Esophagus muscularis mucosa (tissue), 4 donors: Measurements from ENCODE around the gene RAB6A. TPM values are rescaled to one million over a fixed set of nuclear protein-coding genes. Genes with fewer than 3 reads are reported as not detected.
"Not testable (repeated sequence)": the region's sequence is repeated elsewhere in the genome, so short reads cannot be mapped to it uniquely, and the experiment has no call there.

Experiments
- DNase-seq: peaks from one replicate; pipeline ENCODE4 v3.0.0-alpha.2; 2017; ENCODE audit errors: extremely low spot score
- H3K27ac ChIP-seq, 4 donors: fragments of 200-600 bp; sonication (generic); replicated peaks in 1 of 4; 1 replicate in 3 of 4; 2 replicates in 1 of 4; pipeline ENCODE4 v1.5.1; 2016 to 2019; ENCODE audit warnings: mild to moderate bottlenecking in 1 of 4
- H3K27me3 ChIP-seq, 4 donors: fragments of 200-600 bp; sonication (generic); one replicate each; pipeline versions ENCODE4 v1.5.1 to v1.6.0; 2016 to 2019
- H3K36me3 ChIP-seq, 4 donors: fragments of 200-600 bp; sonication (generic); one replicate each; pipeline ENCODE4 v1.5.1; 2016 to 2019
- H3K4me1 ChIP-seq, 4 donors: fragments of 200-600 bp; sonication (generic); one replicate each; pipeline ENCODE4 v1.5.1; 2016 to 2019
- H3K4me3 ChIP-seq, 4 donors: fragments of 200-600 bp; sonication (generic); 1 replicate in 2 of 4; 2 replicates in 2 of 4; pipeline ENCODE4 v1.5.1; 2016 to 2019; ENCODE audit warnings: mild to moderate bottlenecking in 4 of 4, moderate library complexity in 1 of 4
- H3K9me3 ChIP-seq, 4 donors: fragments of 200-600 bp; sonication (generic); 1 replicate in 3 of 4; 2 replicates in 1 of 4; pipeline ENCODE4 v1.5.1; 2016 to 2019
- CTCF ChIP-seq, 3 experiments: fragments of 200-600 bp in 2 of 3; fragments of 450-650 bp in 1 of 3; sonication (generic) in 2 of 3; IDR thresholded peaks; one replicate each; pipeline ENCODE4 v1.5.1; 2017 to 2019; ENCODE audit warnings: antibody characterized with exemption in 3 of 3, mild to moderate bottlenecking in 2 of 3, moderate library complexity in 1 of 3
- EP300 ChIP-seq: sonication (generic); formaldehyde crosslinking; IDR thresholded peaks from one replicate; pipeline ENCODE4 v1.6.1; 2017; ENCODE audit warnings: antibody characterized with exemption
- POLR2A ChIP-seq: fragments of 450-650 bp; IDR thresholded peaks from one replicate; pipeline ENCODE4 v1.6.1; 2017; ENCODE audit warnings: antibody characterized with exemption, moderate library complexity, mild to moderate bottlenecking, low read depth
- POLR2AphosphoS5 ChIP-seq, 2 donors: sonication (generic); formaldehyde crosslinking; IDR thresholded peaks; one replicate each; pipeline ENCODE4 v1.6.1; 2017; ENCODE audit warnings: antibody characterized with exemption in 2 of 2
- WGBS: methylation state at CpG from one replicate; pipeline ENCODE4 v1.1.5; 2018; 5-methylcytosine and 5-hydroxymethylcytosine counted together
- intact Hi-C: fragments of 100-400 bp; cut with DNase I; formaldehyde crosslinking; loops from one replicate; pipeline ENCODE4 v1.15.1; 2023
- total RNA-seq, 4 donors: library from RNA; depleted of rRNA; stranded (reverse); fragments of >200 nt; gene quantifications; one replicate each; pipeline versions ENCODE4 v1.1.0 to v1.2.1, GENCODE V29; 2016

The RAB6A gene
- total RNA-seq, 4 donors from 2014 or later: 107 to 161 (median 134) TPM

- Histone ChIP-seq H3K4me3 (no peak overlapping the region), H3K27me3 (no peaks in the 10 kb centered on the region), H3K9me3 (no peaks in the 10 kb centered on the region), H3K27ac (no peak overlapping the region), H3K36me3 (no peaks in the 10 kb centered on the region), H3K4me1 (peaks cover 6 to 61% (median 43%) of the 10 kb centered on the region in 4 donors)
- WGBS: 47% methylated on average over 3 of the region's 3 CpGs
- TF ChIP-seq EP300 (no peak), CTCF (IDR thresholded peaks at IDR 0.05) (no peak), POLR2AphosphoS5 (IDR thresholded peaks at IDR 0.05) (no peak), POLR2A (no peak)
- no peak for DNase-seq
- intact Hi-C loops: no loop called here
These were observed 13.1 kb downstream of the RAB6A start for GRCh38 chr11:73747762-73748161.

- Histone ChIP-seq H3K4me1 (peaks cover 0 to 51% (median 33%) of the 10 kb centered on the region in 4 donors), H3K36me3 (no peaks in the 10 kb centered on the region), H3K9me3 (no peaks in the 10 kb centered on the region), H3K27me3 (no peaks in the 10 kb centered on the region), H3K4me3 (no peak overlapping the region), H3K27ac (no peak overlapping the region)
- intact Hi-C loops: no loop called here
- peak; percentile 26 for DNase-seq
- TF ChIP-seq POLR2AphosphoS5 (IDR thresholded peaks at IDR 0.05): no peak
- TF ChIP-seq EP300: no peak
- TF ChIP-seq POLR2A: no peak
- TF ChIP-seq CTCF (IDR thresholded peaks at IDR 0.05): no peak
- 92% methylated on average over 13 of the region's 13 CpGs for WGBS
These were observed 14.2 kb downstream of the RAB6A start for GRCh38 chr11:73746701-73747100.

GRCh38 chr11:73743045-73743444 is 17.8 kb downstream of the RAB6A start:
- Histone ChIP-seq H3K4me3 (no peak overlapping the region), H3K27me3 (no peaks in the 10 kb centered on the region), H3K27ac (no peak overlapping the region), H3K9me3 (no peaks in the 10 kb centered on the region), H3K4me1 (peaks cover 0 to 30% (median 13%) of the 10 kb centered on the region in 4 donors), H3K36me3 (no peaks in the 10 kb centered on the region)
- WGBS: 93% methylated on average over 7 of the region's 7 CpGs
- TF ChIP-seq CTCF (IDR thresholded peaks at IDR 0.05): no peak
- TF ChIP-seq POLR2AphosphoS5 (IDR thresholded peaks at IDR 0.05): no peak
- TF ChIP-seq EP300: no peak
- TF ChIP-seq POLR2A: no peak
- intact Hi-C loops: no loop called here
- DNase-seq: peak; percentile 14

- intact Hi-C loops, H3K27ac ChIP-seq, H3K4me3 ChIP-seq, DNase-seq, H3K27me3 ChIP-seq, H3K9me3 ChIP-seq, H3K36me3 ChIP-seq: not testable (repeated sequence)
- 84% methylated on average over 7 of the region's 7 CpGs for WGBS
- H3K4me1 ChIP-seq: peaks cover 0 to 31% (median 13%) of the 10 kb centered on the region in 4 donors
These were observed 24.9 kb downstream of the RAB6A start for GRCh38 chr11:73735959-73736358.

- H3K4me1 ChIP-seq: peaks cover 0 to 31% (median 13%) of the 10 kb centered on the region in 4 donors
- intact Hi-C loops: no loop called here
- no peak overlapping the region for H3K4me3 ChIP-seq
- no peaks in the 10 kb centered on the region for H3K9me3 ChIP-seq
- H3K36me3 ChIP-seq: peaks cover 0 to 3% (median 0%) of the 10 kb centered on the region in 4 donors
- no peaks in the 10 kb centered on the region for H3K27me3 ChIP-seq
- TF ChIP-seq POLR2AphosphoS5 (IDR thresholded peaks at IDR 0.05): no peak
- no peak for TF ChIP-seq POLR2A
- TF ChIP-seq EP300: no peak
- TF ChIP-seq CTCF (IDR thresholded peaks at IDR 0.05): no peak
- DNase-seq: no peak
- no peak overlapping the region for H3K27ac ChIP-seq
These were observed 25.9 kb downstream of the RAB6A start for GRCh38 chr11:73734993-73735392.

GRCh38 chr11:73734011-73734410 is 26.9 kb downstream of the RAB6A start:
- DNase-seq, H3K27me3 ChIP-seq, H3K4me3 ChIP-seq, H3K36me3 ChIP-seq, intact Hi-C loops, H3K27ac ChIP-seq, H3K9me3 ChIP-seq: not testable (repeated sequence)
- 93% methylated on average over 5 of the region's 8 CpGs for WGBS
- peaks cover 0 to 31% (median 13%) of the 10 kb centered on the region in 4 donors for H3K4me1 ChIP-seq

GRCh38 chr11:73732936-73733335 is 27.9 kb downstream of the RAB6A start:
- H3K27me3 ChIP-seq, H3K9me3 ChIP-seq, DNase-seq, H3K36me3 ChIP-seq, intact Hi-C loops, H3K4me3 ChIP-seq, H3K27ac ChIP-seq: not testable (repeated sequence)
- peaks cover 0 to 25% (median 9%) of the 10 kb centered on the region in 4 donors for H3K4me1 ChIP-seq
- WGBS: 90% methylated on average over 7 of the region's 7 CpGs
